Inflammatory macrophage (primary cell): ENCODE measurements around the gene PMEPA1.
"Not testable (repeated sequence)": the region's sequence is repeated elsewhere in the genome, so short reads cannot be mapped to it uniquely, and the experiment has no call there.

Experiments
- DNase-seq, 2 donors: peaks; one replicate each; pipeline ENCODE4 v3.0.0-alpha.2; 2020 to 2022

The PMEPA1 gene

DNA sequence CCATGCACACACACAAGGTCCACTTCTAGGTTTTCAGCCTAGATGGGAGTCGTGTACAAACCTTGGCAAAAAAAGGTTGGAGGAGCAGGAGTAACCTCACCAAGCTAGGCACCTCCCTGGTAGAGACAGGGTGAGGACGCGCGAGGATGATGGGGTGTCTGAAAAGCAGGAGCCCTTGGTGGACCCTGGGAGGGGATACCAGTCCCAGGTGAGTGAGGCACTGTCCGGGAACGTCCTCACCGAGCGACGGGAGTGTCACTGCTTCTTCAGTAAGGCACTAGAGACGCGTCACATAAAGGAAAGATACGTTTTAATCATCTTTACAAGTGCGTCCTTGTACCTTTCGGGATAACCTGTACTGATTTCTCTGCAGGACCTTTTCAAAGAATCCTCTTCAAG is 60.2 kb downstream of the PMEPA1 start:
- no peak for DNase-seq

DNA sequence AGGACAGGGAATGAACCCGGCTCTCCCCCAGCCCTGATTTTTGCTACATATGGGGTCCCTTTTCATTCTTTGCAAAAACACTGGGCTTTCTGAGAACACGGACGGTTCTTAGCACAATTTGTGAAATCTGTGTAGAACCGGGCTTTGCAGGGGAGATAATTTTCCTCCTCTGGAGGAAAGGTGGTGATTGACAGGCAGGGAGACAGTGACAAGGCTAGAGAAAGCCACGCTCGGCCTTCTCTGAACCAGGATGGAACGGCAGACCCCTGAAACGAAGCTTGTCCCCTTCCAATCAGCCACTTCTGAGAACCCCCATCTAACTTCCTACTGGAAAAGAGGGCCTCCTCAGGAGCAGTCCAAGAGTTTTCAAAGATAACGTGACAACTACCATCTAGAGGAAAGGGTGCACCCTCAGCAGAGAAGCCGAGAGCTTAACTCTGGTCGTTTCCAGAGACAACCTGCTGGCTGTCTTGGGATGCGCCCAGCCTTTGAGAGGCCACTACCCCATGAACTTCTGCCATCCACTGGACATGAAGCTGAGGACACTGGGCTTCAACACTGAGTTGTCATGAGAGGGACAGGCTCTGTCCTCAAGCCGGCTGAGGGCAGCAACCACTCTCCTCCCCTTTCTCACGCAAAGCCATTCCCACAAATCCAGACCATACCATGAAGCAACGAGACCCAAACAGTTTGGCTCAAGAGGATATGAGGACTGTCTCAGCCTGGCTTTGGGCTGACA is 60.8 kb downstream of the PMEPA1 start:
- DNase-seq = no peak

DNA sequence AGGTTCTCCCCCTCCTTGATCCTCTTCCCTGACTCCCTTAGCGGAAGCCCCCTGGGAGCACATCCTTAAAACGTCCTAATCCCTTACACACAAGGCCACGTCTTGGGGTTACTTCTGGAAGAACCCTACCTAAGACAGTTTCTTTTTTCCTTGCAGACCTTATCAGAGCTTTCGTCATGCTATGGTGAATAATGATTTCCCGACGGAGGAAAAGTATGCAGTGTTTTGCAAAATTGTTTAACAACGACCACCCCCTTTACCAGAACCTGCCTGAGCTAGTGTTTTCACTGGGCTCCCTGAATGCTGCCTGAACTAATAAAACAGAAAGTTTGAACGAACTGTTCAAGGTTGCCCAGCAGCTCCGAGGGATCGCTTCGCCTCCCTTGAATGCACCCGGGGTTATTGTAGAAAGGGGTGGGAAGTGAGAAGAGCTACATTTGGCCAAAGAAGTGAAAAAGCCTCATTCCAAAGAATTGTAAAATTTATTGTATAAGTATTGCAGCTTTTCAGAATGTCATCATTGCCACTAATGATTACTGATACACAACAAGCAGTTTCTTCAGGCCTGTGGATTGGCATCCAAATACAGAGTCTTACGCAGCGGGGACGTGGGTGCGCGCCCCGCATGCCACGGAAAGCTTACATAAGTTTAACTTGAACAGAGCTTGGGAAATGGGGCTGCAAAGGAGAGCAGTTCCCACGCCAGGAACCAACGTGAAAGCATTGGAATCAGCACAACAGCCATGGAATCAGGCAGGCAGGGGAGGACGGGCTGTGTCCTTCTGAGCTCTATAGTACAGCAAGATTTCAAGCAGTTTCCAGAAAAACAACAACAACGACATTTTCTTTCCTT is 61.7 kb downstream of the PMEPA1 start:
- DNase-seq = no peak

DNA sequence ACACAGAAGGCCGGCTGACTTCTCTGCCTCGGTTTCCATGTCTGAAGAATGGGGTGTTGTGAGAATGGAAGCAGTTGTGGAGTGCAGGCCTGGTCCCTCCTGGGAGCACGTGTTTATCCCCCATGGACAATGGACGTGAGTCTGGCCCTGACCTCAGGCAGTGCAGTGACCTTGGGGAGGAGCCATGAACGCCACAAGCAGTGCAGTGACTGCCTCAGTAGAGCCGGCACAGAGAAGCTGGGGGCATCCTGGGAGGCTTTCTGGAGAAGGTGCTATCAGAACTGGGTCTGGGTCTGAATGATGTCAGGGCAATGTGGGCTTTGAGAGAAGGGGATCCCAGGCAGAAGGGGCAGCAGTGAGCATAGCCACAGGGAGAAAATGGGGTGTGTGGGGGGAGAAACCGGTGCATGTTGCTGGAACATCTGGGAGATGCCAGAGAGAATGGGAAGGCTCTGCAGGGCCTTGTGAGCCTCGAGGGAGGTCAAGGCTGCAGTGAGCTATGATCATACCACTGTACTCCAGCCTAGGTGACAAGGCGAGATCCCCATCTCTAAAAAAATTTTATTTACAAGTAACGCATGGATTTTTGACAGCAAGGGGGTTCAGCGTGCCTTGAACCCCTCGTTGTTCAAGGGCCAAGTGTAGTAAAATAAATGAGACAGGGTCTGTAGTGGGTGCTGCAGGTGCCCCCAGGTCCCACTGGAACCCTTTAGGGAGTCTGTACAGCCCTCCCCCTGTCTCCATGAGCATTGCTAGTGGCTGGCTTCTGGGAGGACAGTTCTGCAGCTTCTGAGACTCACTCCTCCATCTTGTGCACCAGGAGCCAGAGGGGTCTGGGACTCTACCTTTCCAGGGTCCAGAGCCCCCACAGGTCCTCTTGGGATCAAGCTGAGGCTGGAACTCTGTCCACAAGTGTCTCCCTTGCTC is 62.5 kb downstream of the PMEPA1 start:
- no peak for DNase-seq

GRCh38 chr20:57638895-57639236 is 70.9 kb downstream of the PMEPA1 start:
- no peak for DNase-seq

GRCh38 chr20:57638173-57638894 is 71.5 kb downstream of the PMEPA1 start:
- no peak for DNase-seq

- no peak for DNase-seq
These were observed 75.8 kb downstream of the PMEPA1 start for GRCh38 chr20:57633945-57634491.

- no peak for DNase-seq
These were observed 77.5 kb downstream of the PMEPA1 start for GRCh38 chr20:57632286-57632685.

DNA sequence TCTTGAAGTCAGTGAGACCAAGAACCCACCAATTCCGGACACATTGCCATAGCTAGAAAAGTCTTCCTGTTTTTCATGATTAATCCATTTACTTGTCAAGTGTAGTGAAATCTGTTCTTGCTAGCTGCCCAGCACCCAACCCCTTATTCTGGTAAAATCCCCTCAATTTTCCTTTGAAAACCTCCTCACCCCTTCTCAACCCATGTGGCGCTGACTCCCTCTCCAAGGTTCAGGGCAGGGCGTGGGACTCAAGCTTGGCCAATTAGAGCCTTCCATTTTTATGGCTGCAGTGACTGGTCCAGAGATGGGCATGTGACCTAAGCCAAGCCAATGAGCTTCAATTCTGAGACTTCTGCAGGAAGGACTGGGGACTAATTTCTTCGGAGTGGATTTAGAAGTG is 79.8 kb downstream of the PMEPA1 start:
- peak; percentile 46 to 52 for DNase-seq

DNA sequence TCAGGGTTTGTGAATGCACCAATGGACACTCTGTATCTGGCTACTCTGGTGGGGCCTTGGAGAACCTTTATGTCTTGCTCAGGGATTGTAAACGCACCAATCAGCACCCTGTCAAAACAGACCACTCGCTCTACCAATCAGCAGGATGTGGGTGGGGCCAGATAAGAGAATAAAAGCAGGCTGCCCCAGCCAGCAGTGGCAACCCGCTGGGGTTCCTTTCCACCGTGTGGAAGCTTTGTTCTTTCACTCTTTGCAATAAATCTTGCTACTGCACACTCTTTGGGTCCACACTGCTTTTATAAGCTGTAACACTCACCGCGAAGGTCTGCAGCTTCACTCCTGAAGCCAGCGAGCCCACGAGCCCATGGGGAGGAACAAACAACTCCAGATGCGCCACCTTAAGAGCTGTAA is 80.3 kb downstream of the PMEPA1 start:
- DNase-seq = not testable (repeated sequence)

- DNase-seq = not testable (repeated sequence)
These were observed 80.9 kb downstream of the PMEPA1 start for GRCh38 chr20:57628962-57629308.

DNA sequence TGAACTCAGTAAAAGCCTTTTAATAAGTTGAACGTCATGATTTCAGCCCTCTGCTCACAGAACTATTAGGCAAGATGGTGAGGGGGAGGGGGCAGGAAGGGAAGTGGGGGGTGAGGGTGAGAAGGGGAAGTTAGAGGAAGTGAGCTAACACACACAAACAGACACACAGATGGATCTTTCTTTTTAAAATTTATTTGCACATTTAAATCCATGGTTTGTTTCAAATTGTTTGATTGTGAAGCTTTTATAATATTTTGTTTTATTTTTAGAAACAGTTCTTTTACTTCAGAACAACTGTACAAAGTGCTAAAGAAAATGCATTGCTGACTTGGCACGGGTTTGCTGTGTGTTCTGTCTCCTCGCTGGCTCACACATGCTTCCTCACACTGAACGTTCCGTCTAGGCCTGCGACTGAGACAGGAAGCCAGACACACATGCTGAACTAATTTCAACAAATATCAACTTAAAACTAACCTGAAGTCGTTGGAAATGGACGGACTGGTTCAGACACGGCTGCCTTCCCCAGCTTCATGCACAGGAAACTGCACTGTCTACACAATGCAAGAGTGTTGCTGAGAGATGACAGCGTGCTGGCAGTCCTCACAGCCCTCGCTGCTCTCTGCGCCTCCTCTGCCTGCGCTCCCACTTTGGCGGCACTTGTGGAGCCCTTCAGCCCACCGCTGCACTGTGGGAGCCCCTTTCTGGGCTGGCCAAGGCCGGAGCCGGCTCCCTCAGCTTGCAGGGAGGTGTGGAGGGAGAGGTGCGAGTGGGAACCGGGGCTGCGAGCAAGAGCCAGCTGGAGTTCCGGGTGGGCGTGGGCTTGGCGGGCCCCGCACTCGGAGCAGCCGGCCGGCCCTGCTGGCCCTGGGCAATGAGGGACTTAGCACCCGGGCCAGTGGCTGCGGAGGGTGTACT is 81.5 kb downstream of the PMEPA1 start:
- DNase-seq = peak; percentile 80 to 88

GRCh38 chr20:57627339-57627738 is 82.5 kb downstream of the PMEPA1 start:
- DNase-seq = no peak

DNA sequence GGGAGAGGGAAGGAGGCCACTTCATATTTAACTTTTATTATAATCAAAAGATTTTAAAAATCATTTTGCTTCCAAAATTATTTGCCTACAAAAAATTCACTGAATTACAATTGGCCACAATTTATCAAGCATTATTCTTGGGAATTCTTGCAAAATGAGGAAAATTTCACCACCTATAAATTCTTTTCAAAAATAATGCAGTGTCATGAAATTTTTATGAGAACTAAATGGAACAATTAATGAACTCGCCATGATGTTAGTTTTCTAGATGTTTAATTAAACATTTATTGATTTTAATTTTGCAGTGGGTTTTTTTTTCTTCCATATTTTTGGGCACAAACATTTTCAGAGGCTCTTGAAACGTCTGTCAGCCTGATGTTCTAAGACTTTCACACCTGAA is 83.8 kb downstream of the PMEPA1 start:
- no peak for DNase-seq

DNA sequence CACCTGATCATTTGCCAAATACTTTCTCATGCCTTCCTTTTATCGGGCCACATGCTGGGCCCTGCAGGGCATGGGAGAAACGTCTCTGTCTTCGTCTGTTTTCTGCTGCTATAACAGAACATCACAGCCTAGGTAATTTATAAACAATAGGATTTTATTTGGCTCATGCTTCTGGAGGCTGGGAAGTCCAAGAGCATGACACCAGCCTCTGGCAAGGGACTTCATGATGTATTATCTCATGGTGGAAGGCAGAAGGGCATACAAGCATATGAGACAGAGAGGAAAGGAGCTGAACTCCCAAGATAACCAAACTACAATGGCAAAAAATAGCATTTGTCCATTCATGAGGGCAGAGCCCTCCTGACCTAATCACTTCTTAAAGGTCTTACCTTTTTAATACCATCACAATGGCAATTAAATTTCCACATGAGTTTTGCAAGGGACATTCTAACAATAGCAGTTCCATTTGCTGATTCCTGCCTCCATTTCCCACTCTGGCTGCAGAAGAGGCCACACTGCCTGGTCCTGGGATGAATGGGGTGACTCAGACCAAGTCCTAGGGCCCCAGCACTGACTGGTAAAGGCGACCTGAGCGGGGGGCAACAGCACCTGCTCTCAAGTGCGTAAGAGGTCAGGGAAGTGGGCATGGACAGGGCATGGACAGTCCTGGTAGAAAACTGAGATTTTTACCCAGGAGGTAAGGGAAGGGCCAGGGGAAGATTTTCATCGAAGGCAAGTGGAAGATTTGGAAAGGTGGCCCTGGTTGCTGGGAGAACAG is 84.4 kb downstream of the PMEPA1 start:
- no peak for DNase-seq

DNA sequence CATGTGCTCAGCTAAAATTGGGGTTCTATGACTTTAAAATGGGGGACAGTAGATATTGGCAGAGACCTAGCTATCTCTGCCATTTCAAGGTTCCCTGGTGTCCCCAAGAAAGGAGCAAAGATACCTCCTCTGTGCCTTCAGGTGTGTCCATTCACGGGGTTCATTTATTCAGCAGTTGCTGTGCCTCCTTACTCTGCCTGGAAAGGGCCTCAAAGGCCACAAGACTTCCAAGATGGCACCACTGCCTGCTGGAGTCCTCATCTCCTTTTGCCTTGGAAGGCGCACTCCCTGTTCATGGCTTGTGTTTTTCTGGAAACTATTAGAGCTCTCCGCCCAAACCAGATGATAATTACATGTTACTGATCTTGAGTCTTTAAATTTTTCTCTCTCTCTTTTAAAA is 85.7 kb downstream of the PMEPA1 start:
- DNase-seq = no peak

GRCh38 chr20:57622579-57623381 is 87.0 kb downstream of the PMEPA1 start:
- peak; percentile 6 to 19 for DNase-seq

GRCh38 chr20:57622201-57622570 is 87.6 kb downstream of the PMEPA1 start:
- no peak for DNase-seq
